Left colon (tissue), 2 donors: Measurements from ENCODE around the gene PLCB4. TPM values are rescaled to one million over a fixed set of nuclear protein-coding genes. Genes with fewer than 3 reads are reported as not detected.
"Not testable (repeated sequence)": the region's sequence is repeated elsewhere in the genome, so short reads cannot be mapped to it uniquely, and the experiment has no call there.

Source experiments
- ATAC-seq: fragments of 200-7000 bp; cut with Tn5 transposase; one replicate; pipeline ENCODE4 v1.9.1; 2020; ENCODE audit warnings: mild to moderate bottlenecking, moderate library complexity
- DNase-seq, 2 donors: peaks; one replicate each; pipeline ENCODE4 v3.0.0-alpha.2; 2020
- intact Hi-C, 2 donors: fragments of 100-400 bp; cut with DNase I in 1 of 2; cut with micrococcal nuclease in 1 of 2; formaldehyde crosslinking; loops; one replicate each; pipeline versions ENCODE4 v1.11.2 to v1.14.0; 2022; cut with DNase I, micrococcal nuclease
- total RNA-seq, 2 donors: library from RNA; stranded (reverse); fragmentation: NEBNext Ultra II Directional; extraction: Animal tissue kit (Norgen Biotek cat#: 25700); gene quantifications; one replicate each; pipeline ENCODE4 v1.2.1, GENCODE V29; 2021
- donor health status: DM: no; HTN: no; CAD: no.
- donor health status: DM: yes; HTN: yes; CAD: no.

Gene PLCB4
- total RNA-seq, 2 donors from 2014 or later = 45.3 to 58.2 TPM

DNA sequence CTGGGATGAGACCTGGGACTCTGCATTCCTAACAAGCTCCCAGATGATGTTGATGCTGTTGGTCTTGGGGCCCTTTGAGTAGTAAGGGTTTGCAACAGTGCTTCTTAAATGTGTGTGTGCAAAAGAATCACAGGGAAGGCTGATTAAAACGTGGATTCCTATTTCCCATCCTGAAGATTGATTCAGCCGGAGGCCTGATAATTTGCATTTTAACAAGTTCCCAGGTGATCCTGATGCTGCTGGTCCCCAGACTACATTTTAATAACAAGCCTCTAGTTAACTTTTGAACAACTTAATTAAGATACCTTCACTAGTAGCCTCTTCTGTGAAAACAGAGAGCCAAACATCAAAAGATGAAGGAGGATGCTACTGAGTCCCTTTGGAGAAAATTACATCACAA lies 289.1 kb downstream of the PLCB4 start:
- intact Hi-C loops = loop anchor here in 1 of 2 donors (10.0 kb wide), 2 partner anchors 503 to 563 kb away; no protein-coding TSS in a partner anchor
- no peak for DNase-seq
- no peak for ATAC-seq

DNA sequence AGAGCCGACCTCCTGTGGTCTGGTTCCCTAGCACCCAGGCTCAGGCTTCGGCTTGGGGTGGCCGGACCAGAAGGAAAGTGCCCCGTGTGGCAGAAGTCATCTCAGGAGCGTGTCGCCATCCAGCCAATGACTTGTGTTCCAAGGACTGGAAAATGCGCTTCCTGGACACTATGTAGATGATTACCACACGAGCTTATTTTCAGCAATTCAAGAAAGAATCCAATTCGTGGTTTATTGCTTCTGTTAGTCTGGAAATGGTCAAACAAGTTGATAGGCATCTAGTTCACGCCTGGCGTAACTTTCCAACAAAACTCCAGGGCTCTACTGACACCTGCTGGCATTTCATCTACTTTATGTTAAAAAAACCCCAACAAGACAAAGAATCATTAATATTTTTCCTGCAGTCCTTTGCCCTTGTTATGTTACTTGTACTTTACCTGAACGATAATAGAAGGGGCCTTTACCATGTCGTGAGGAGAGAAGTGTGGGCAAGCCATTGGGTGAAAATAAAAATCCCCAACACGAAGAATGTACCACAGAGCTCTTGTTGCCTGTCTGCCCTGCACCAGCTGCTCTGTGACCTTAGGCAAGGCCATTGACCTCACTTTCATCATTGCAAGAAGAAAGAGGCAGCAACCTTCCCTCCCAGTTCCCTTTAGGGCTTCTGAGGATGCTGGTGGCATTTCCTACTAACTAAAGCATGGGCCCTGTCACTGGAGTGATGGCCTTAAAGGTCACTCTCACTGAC lies 290.8 kb downstream of the PLCB4 start:
- ATAC-seq (peak; percentile 87), DNase-seq (peak; percentile 43 to 52)
- intact Hi-C loops = loop anchor here in 1 of 2 donors (10.0 kb wide), 2 partner anchors 505 to 565 kb away; no protein-coding TSS in a partner anchor

DNA sequence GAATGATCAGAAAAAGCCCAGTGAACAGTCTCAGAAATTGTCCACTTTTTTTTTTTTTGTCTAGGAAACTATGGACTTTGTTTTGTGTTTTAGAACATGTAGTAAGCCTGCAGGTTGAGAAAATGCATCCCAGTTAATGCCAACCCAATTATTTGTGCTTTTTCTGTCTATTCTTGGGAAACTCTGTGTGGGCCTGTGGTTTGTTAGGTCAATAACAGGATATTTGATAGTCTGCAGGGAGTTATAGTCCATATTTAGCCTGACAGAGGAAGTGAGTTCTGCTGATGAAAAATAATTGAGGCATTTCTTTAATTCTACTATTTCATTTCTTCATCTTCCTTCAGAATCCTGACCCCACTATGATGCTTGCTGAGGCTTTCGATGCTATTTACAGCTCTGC lies 291.5 kb downstream of the PLCB4 start:
- intact Hi-C loops = no loop called here
- DNase-seq (no peak), ATAC-seq (no peak)

DNA sequence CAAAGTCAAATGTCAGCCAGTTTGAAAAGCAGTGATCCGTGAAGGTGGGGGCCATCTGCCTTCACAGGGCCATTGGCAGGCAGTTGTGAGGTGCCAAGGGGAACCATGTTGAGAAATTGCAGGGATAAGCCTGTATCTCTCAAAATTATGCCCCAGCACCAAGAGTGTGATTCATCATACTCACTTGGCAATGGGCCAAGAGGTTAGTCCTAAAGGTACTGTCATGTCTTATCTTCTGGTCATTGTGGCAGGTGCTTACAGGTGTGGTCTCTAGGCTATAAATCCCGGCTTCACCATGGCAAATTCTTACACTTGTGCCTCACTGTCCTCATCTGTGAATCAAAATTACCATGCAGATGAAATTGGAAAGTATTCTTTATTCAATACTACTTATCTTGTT lies 294.8 kb downstream of the PLCB4 start:
- DNase-seq (no peak), ATAC-seq (peak; percentile 44)
- intact Hi-C loops = no loop called here

DNA sequence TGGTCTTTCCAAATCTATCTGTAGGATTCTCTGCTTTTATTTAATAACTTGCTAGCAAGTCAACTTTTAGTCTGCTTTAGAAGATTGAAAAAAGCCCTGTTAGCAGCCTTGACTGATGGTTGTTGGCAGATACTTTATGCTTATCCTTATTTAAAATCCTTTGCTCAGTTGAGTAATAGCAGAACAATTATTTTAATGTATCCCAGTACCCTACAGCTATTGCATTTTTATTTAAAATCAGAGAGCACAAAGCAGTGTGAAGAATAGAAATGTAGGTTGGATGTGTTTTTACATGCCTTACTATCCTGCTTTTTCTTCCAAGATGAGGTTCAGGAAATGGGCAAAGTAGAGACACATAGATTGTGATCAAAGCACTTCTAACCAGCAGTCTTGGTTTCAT lies 298.4 kb downstream of the PLCB4 start:
- ATAC-seq = no peak
- no peak for DNase-seq
- intact Hi-C loops = no loop called here

DNA sequence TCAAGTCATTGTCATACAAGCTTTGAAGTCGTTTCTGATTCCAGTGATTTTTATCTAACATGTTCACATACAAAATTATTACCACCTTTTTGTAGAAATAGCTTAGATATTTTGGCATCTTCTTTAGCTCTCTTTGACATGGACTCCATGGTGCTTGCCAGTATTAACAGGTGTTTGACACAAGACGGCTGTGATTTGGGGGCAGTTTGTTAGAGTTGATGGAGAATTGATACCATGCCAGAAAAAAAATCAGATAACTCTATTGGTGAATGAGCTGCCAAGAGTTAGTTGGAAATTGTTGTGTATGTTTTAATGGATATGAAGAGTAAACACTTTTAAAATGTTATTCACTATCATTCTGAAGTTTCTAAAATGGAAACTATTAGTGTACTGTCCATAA lies 298.9 kb downstream of the PLCB4 start:
- DNase-seq (no peak), ATAC-seq (no peak)
- intact Hi-C loops = no loop called here

DNA sequence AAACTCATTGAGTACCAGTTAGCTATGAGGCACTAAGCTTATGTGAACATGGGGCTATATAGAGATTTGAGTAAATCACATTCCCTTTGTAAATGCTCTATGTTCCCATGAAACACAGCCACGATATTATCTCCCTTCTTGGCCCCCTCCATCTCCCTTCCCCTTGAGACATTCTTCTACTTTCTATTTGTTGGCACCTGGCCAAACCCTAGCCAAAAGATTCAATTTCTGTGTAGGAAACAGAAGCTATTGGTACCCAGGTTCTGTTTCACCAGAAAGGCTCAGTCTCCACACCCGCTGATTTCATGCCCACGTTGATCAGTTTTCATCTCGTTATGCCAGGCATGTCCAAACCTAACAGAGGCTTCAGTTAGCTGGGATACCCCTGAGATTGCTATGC lies 300.0 kb downstream of the PLCB4 start:
- no peak for ATAC-seq
- DNase-seq = no peak
- intact Hi-C loops = no loop called here

DNA sequence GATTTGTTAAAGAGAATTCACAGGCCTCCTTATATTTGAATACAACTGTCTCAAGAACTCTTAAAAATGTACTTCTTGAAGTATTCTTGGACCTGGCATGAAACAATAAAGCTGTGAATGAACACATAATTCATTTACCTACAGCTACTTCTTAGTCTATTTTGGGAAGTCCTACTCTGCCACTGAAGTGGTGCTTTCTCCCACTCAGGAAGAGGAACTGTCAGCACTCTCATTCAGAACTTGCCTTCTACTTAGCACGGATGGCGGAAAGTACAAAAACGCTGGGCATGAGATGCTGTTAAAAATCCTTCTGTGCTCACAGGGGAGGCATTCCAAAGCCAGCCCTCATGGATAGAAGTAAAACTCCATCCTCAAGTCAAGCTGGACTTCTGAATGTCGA lies 300.7 kb downstream of the PLCB4 start:
- intact Hi-C loops = no loop called here
- DNase-seq = no peak
- no peak for ATAC-seq

DNA sequence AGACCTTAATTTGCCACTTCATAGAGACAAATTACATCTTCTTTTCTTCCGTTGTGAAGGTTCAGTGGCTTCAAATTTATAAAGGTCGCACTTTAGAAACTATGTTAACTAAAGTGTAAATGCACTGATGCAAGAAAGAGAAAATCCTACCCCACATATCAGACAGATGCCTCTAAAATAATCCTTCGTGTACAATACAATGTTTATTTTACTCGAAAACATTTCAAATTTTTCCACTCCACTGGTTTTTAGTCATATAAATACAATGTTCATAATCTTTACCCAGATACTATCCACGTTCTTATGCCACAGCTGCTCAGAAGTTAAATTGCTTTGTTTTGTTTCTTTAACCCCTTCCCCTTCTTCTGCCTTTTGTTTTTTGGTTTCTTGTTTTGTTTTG lies 305.2 kb downstream of the PLCB4 start:
- DNase-seq (no peak), ATAC-seq (no peak)
- intact Hi-C loops = no loop called here

DNA sequence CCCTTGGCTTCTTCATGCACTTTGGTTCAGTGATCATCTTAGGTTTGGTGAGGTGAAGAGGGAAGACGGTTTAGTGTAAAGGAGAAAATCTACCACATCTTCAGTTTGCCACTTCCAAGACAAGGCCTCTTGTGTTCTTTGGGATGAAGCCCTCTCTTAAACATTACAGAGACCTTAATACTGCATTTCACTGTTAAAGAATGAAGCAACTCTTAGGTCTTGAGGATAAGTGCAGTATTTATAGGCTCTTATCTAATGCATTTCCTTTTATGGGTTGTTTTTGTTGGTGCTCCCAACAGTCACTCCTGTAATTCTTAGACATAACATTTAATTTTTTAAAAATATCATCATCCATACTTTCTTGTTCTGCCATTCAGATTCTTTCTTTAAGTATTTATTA lies 305.6 kb downstream of the PLCB4 start:
- intact Hi-C loops = no loop called here
- DNase-seq (no peak), ATAC-seq (no peak)

DNA sequence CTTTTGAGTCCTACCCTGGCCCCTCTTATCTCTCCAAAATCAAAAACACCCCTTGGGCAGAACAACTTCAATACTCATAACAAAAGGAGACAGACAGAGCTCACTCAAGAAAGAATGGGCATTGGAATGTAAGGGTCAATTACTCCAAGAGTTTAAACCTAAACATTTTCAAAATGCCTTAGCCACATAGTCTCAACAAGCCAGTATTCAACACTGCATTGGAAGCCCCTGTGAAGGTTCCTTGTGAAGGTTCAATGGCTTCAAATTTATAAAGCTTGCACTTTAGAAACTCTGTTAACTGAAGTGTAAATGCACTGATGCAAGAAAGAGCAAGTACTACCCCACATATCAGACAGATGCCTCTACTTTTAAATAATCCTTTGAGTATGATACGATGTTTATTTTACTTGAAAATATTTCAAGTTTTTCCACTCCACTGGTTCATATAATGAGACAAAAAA lies 306.4 kb downstream of the PLCB4 start:
- DNase-seq (no peak), ATAC-seq (no peak)
- intact Hi-C loops = no loop called here

DNA sequence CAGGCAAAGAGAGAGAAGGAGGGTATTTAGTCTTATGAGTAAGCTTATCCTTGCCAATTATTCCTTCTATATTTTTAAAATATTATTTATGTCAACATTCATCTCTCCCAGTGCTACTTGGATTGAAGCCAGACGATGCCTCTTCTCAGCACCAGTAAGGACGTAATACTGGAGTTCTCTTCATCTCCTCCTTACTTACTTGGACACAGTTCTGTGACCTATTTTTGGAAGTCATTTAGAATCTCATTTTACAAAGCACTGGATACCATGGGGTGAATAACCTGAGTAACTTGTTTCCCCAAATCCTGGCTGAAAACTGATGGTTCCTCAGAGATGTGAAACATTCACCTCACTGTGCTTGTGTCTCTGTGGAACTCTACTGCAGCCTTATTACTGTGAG lies 308.1 kb downstream of the PLCB4 start:
- intact Hi-C loops = no loop called here
- ATAC-seq = no peak
- no peak for DNase-seq

DNA sequence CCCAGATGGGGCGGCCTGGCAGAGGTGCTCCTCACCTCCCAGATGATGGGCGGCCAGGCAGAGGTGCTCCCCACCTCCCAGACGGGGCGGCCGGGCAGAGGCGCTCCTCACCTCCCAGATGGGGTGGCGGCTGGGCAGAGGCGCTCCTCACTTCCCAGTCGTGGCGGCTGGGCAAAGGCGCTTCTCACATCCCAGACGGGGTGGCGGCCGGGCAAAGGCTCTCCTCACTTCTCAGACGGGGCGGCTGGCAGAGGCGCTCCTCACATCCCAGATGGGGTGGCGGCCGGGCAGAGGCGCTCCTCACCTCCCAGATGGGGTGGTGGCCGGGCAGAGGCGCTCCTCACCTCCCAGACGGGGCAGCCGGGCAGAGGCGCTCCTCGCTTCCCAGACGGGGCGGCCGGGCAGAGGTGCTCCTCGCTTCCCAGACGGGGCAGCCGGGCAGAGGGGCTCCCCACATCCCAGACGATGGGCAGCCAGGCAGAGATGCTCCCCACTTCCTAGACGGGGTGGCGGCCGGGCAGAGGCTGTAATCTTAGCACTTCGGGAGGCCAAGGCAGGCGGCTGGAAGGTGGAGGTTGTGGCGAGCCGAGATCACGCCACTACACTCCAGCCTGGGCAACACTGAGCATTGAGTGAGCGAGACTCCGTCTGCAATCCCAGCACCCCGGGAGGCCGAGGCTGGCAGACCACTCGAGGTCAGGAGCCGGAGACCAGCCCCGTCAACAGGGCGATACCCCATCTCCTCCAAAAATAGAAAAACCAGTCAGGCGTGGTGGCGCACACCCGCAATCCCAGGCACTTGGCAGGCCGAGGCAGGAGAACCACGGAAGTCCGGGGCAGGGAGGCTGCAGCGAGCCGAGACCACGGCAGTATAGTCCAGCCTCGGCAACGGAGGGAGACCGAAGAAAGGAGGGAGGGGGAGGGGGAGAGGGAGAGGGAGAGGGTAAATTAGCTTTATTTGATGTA lies 316.7 kb downstream of the PLCB4 start:
- intact Hi-C loops, DNase-seq, ATAC-seq: not testable (repeated sequence)

DNA sequence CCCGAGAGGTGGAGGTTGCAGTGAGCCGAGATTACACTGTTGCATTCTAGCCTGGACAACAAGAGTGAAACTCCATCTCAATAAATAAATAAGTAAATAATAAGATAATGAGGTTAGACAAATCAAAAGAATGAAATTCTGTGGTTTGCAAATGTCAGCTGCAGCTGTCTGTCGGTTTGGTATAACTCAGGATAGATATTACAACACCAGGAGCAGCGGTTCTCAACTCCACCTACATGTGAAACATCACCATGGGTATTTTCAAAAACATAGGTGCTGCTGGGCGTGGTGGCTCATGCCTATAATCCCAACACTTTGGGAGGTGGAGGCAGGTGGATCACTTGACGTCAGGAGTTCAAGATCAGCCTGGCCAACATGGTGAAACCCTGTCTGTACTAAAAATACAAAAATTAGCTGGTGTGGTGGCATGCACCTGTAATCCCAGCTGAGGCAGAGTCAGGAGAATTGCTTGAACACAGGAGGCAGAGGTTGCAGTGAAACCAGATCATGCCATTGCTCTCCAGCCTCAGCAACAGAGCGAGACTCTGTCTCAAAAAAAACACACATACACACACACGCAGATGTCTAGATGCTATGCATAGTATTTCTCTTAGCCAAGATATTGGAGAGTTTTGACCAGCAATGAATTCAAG lies 319.4 kb downstream of the PLCB4 start:
- DNase-seq (no peak), ATAC-seq (no peak)
- intact Hi-C loops = no loop called here

DNA sequence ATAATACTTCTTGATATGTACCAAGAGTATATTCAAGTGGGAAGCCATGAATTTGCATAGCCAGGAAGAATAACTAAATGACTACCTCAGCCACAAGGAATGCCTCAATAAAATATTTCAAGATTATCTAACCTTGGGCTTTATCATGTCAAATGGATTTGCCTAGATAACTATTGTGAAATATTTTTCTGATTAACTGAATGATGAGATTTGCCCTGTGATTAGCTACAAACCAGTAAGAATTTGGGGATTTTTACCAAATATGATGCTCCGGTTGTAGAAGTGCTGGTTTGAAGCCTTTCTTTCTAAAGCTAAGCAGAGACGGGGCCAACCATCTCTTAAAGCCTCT lies 319.9 kb downstream of the PLCB4 start:
- ATAC-seq = no peak
- no peak for DNase-seq
- intact Hi-C loops = no loop called here

DNA sequence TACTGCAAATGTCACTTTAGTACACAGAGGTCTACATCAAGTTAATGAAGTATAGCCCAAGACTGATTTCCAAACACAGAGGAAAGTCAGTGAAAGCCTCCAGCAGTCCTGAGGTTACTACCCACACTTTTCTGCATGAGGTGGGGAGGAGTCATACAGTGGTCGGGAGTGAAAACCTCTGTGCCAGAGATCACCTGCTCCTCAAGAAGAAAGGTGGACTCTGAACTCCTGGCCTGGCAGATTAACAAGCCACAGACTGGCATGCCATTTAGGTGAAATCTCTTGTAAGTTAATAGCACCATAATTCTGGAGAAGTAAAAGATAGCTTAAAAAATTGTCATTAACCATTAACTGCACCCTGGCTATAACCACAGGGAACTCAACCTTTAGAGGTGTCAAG lies 320.5 kb downstream of the PLCB4 start:
- peak; percentile 49 to 63 for DNase-seq
- intact Hi-C loops = no loop called here
- ATAC-seq = peak; percentile 95

DNA sequence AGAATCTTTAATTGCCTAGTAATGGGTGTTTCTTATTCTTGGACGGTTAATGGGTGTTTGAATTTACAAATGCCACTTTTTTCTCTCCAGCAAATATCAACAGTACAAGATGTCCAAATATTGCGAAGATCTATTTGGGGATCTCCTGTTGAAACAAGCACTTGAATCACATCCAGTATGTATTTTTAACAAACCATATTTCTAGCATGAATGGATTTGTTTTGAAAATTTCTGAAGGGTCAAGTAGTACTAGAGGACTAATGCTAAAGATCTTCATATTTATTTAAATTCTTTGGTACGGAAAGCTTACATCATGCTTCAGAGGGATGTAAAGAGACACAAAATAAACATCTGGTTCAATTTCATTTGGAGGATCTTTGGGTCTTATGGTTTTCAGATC lies 321.6 kb downstream of the PLCB4 start:
- ATAC-seq (no peak), DNase-seq (no peak)
- intact Hi-C loops = no loop called here

DNA sequence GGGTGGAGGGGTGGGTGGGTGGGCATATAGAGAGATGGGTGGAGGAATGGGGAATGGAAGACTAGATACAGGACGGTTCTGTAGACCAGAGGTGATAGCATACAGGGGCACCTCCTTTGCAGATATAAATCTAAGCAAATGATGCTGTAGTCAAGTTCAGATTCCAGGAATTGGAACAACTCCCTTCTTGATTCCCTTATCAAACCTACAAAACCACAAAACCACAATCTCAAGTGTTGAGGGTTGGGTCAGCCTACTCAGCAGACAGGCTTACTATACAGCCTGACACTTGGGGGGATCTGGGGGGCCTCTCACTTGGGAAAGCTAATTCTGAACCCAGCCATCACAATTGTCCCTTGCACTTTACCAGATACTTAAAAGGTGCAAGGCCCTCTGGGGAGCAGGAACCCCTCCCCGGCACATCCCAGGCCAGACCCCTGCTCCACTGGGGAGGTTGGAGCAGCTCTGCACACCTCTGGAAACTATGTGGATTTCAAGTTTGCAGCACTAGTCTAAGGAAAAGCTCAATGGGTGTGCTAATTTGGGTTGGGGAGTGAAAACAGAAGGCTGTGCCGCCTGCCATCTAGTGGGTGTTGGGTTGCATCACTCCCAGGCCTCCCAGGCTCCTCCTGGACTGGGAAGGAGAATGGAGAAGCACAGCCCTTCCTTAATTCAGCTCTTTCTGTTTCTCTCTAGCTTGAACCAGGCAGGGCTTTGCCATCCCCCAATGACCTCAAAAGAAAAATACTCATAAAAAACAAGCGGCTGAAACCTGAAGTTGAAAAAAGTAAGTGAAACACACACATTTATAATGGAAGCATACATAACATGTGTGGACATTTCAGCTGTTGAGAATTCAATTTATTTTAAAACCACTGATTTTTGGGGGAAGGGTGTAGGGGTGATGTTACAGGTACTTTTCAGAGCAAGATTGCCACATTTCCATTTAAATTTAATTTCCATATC lies 324.3 kb downstream of the PLCB4 start:
- peak; percentile 60 for ATAC-seq
- DNase-seq = peak; percentile 37 to 57
- intact Hi-C loops = no loop called here
